LNCaP clone FGC (cell line): Measurements from ENCODE around the gene TXLNG.
A peak's percentile ranks its signal among the peaks of the same experiment; 100 is the strongest.

Experiments used
- DNase-seq: peaks from one replicate; pipeline ENCODE4 v3.0.0-alpha.2; 2011; ENCODE audit warnings: low read depth
- H3K4me3 ChIP-seq: 2 replicates; pipeline ENCODE4 v1.5.1; 2011; ENCODE audit warnings: mild to moderate bottlenecking, low read depth, low read length, control low read depth
- CTCF ChIP-seq: IDR thresholded peaks from 2 replicates; pipeline ENCODE4 v1.5.1; 2012; ENCODE audit warnings: mild to moderate bottlenecking; ENCODE audit not compliant: control insufficient read depth, insufficient read depth; ENCODE audit errors: extremely low read depth

Gene TXLNG

GRCh38 chrX:16785247-16786138 is 773 bp upstream of the TXLNG start:
- no peak for TF ChIP-seq CTCF
- peak overlapping the region; percentile 72 for H3K4me3 ChIP-seq
- DNase-seq: no peak

- peak overlapping the region; percentile 72 for H3K4me3 ChIP-seq
- no peak for TF ChIP-seq CTCF
- DNase-seq: no peak
Observed at GRCh38 chrX:16786791-16787735, 797 bp downstream of the TXLNG start.

- no peak overlapping the region for H3K4me3 ChIP-seq
- TF ChIP-seq CTCF: no peak
- DNase-seq: no peak
Observed at GRCh38 chrX:16788477-16788876, 2.2 kb downstream of the TXLNG start.

GRCh38 chrX:16796298-16796697 is 10.0 kb downstream of the TXLNG start:
- no peak overlapping the region for H3K4me3 ChIP-seq
- no peak for DNase-seq
- TF ChIP-seq CTCF: no peak

- DNase-seq: no peak
- no peak overlapping the region for H3K4me3 ChIP-seq
- TF ChIP-seq CTCF: no peak
Observed at GRCh38 chrX:16797358-16797757, 11.1 kb downstream of the TXLNG start.

GRCh38 chrX:16797841-16798240 is 11.6 kb downstream of the TXLNG start:
- no peak for DNase-seq
- no peak for TF ChIP-seq CTCF
- H3K4me3 ChIP-seq: no peak overlapping the region
